Adrenal gland (tissue), 12 donors: ENCODE measurements around the gene SLC6A15. TPM values are rescaled to one million over a fixed set of nuclear protein-coding genes. Genes with fewer than 3 reads are reported as not detected.

ENCODE experiments used
- DNase-seq, 7 donors: peaks; one replicate each; pipeline ENCODE4 v3.0.0-alpha.2; 2019 to 2020
- H3K27ac ChIP-seq, 5 donors: fragments of 200-600 bp; sonication (generic) in 4 of 5; 1 replicate in 3 of 5; 2 replicates in 2 of 5; pipeline versions ENCODE4 v1.5.1 to v1.8.0; 2016 to 2020; ENCODE audit warnings: mild to moderate bottlenecking in 1 of 5
- H3K27me3 ChIP-seq: fragments of 200-600 bp; 2 replicates; pipeline ENCODE4 v1.8.0; 2021
- H3K36me3 ChIP-seq, 2 donors: fragments of 200-600 bp; replicated peaks in 1 of 2; 1 replicate in 1 of 2; 2 replicates in 1 of 2; pipeline versions ENCODE4 v1.5.1 to v1.8.0; 2018 to 2022
- H3K4me1 ChIP-seq, 2 donors: fragments of 200-600 bp; replicated peaks in 1 of 2; 1 replicate in 1 of 2; 2 replicates in 1 of 2; pipeline versions ENCODE4 v1.5.1 to v1.8.0; 2018 to 2021
- H3K4me3 ChIP-seq, 4 donors: fragments of 200-600 bp; sonication (generic) in 3 of 4; one replicate each; pipeline ENCODE4 v1.5.1; 2016 to 2018
- H3K9me3 ChIP-seq, 3 donors: fragments of 200-600 bp; sonication (generic) in 1 of 3; replicated peaks in 1 of 3; 1 replicate in 2 of 3; 2 replicates in 1 of 3; pipeline versions ENCODE4 v1.5.1 to v1.8.0; 2016 to 2021
- CTCF ChIP-seq, 6 experiments: fragments of 450-650 bp in 4 of 6; fragments of 200-600 bp in 2 of 6; sonication (generic) in 1 of 6; IDR thresholded peaks; 1 replicate in 5 of 6; 2 replicates in 1 of 6; pipeline versions ENCODE4 v1.5.1 to v1.8.0; 2016 to 2021; ENCODE audit warnings: antibody characterized with exemption in 6 of 6, mild to moderate bottlenecking in 2 of 6, moderate library complexity in 1 of 6
- POLR2A ChIP-seq, 2 donors: fragments of 450-650 bp; IDR thresholded peaks; one replicate each; pipeline ENCODE4 v1.6.1; 2017; ENCODE audit warnings: antibody characterized with exemption in 2 of 2, mild to moderate bottlenecking in 2 of 2, moderate library complexity in 1 of 2
- WGBS, 4 donors: extraction: QIAGEN DNeasy Blood & Tissue Kit in 2 of 4; methylation state at CpG; one replicate each; pipeline versions ENCODE4 v1.1.5 to v1.1.7; 2013 to 2017; 5-methylcytosine and 5-hydroxymethylcytosine counted together
- intact Hi-C, 2 donors: fragments of 100-400 bp; cut with DNase I; formaldehyde crosslinking; loops; one replicate each; pipeline versions ENCODE4 v1.14.1 to v1.15.0; 2022 to 2023
- polyA plus RNA-seq, 3 donors: library from polyadenylated mRNA; stranded (reverse); fragments of 200-250 nt in 2 of 3; fragments of 350-450 nt in 1 of 3; fragmentation: Illumina TruSeq in 1 of 3; extraction: RNeasy Lipid Tissue Mini Kit (QIAGEN cat#74804) in 1 of 3; gene quantifications; one replicate each; pipeline ENCODE4 v1.2.3, GENCODE V29; 2013 to 2014
- total RNA-seq, 9 donors: library from RNA; depleted of rRNA in 4 of 9; stranded (reverse); fragments of >200 nt in 4 of 9; fragments of 120-200 nt in 1 of 9; fragmentation: NEBNext Ultra II Directional in 1 of 9; extraction: Animal tissue kit (Norgen Biotek cat#: 25700) in 1 of 9; gene quantifications; one replicate each; pipeline versions ENCODE4 v1.1.0 to v1.2.4, GENCODE V29; 2013 to 2023
- donor health status: healthy with polysubstance abuse.
- donor health status: Bipolar disorder and iron deficiency.
- donor health status: DM: yes; HTN: yes; CAD: no.
- donor health status: DM: no; HTN: no; CAD: no.
- donor health status: DM: no; HTN: no; CAD: no.
- donor health status: DM: yes; HTN: yes; CAD: no.

Gene SLC6A15
- total and polyA plus RNA-seq, 12 donors: 0.16 to 2.0 (median 0.50) TPM; not detected in 5

- 27 to 67% (median 40%) methylated on average over 2 of the region's 2 CpGs for WGBS, 4 donors
- no peaks in the 10 kb centered on the region for H3K4me1 ChIP-seq
- DNase-seq: no peak
- no peaks in the 10 kb centered on the region for H3K36me3 ChIP-seq
- intact Hi-C loops: no loop called here
- H3K4me3 ChIP-seq: no peak overlapping the region
- TF ChIP-seq CTCF (IDR thresholded peaks at IDR 0.05) (no peak), POLR2A (IDR thresholded peaks at IDR 0.05) (no peak)
- H3K27ac ChIP-seq: no peak overlapping the region
- no peaks in the 10 kb centered on the region for H3K27me3 ChIP-seq
- H3K9me3 ChIP-seq: no peaks in the 10 kb centered on the region
Measured at GRCh38 chr12:84825149-84825548, 87.5 kb downstream of the SLC6A15 start.

- Histone ChIP-seq H3K27me3 (no peaks in the 10 kb centered on the region), H3K9me3 (no peaks in the 10 kb centered on the region), H3K36me3 (no peaks in the 10 kb centered on the region), H3K4me1 (no peaks in the 10 kb centered on the region), H3K27ac (no peak overlapping the region), H3K4me3 (no peak overlapping the region)
- WGBS, 4 donors: 47 to 69% (median 61%) methylated on average over 2 of the region's 2 CpGs
- TF ChIP-seq POLR2A (IDR thresholded peaks at IDR 0.05): no peak
- no peak for TF ChIP-seq CTCF (IDR thresholded peaks at IDR 0.05)
- no peak for DNase-seq
- intact Hi-C loops: no loop called here
Measured at GRCh38 chr12:84822525-84822924, 90.1 kb downstream of the SLC6A15 start.

GRCh38 chr12:84816916-84817695 is 95.5 kb downstream of the SLC6A15 start:
- Histone ChIP-seq H3K27me3 (no peaks in the 10 kb centered on the region), H3K4me1 (no peaks in the 10 kb centered on the region), H3K4me3 (no peak overlapping the region), H3K36me3 (no peaks in the 10 kb centered on the region), H3K9me3 (no peaks in the 10 kb centered on the region), H3K27ac (no peak overlapping the region)
- DNase-seq: no peak
- TF ChIP-seq CTCF (IDR thresholded peaks at IDR 0.05): no peak
- TF ChIP-seq POLR2A (IDR thresholded peaks at IDR 0.05): no peak
- intact Hi-C loops: no loop called here
- 63 to 71% (median 63%) methylated on average over 3 of the region's 3 CpGs for WGBS, 4 donors

GRCh38 chr12:84814664-84815245 is 97.8 kb downstream of the SLC6A15 start:
- 90 to 94% (median 90%) methylated on average over 4 of the region's 4 CpGs for WGBS, 4 donors
- TF ChIP-seq POLR2A (IDR thresholded peaks at IDR 0.05): no peak
- intact Hi-C loops: no loop called here
- H3K36me3 ChIP-seq: no peaks in the 10 kb centered on the region
- H3K4me3 ChIP-seq: no peak overlapping the region
- no peaks in the 10 kb centered on the region for H3K4me1 ChIP-seq
- H3K9me3 ChIP-seq: no peaks in the 10 kb centered on the region
- no peak overlapping the region for H3K27ac ChIP-seq
- H3K27me3 ChIP-seq: no peaks in the 10 kb centered on the region
- no peak for DNase-seq
